GM23338 (cell line): ENCODE results near the gene QRFP. TPM values are rescaled to one million over a fixed set of nuclear protein-coding genes. Genes with fewer than 3 reads are reported as not detected.

Experiments used
- ATAC-seq: fragments of 200-7000 bp; cut with Tn5 transposase; 3 replicates; pipeline ENCODE4 v1.9.1; 2020
- DNase-seq: peaks from one replicate; pipeline ENCODE4 v3.0.0-alpha.2; 2015; ENCODE audit warnings: low spot score
- H2AFZ ChIP-seq: fragments of 200-600 bp; sonication (generic); 2 replicates; pipeline ENCODE4 v1.8.0; 2016; ENCODE audit warnings: antibody characterized with exemption, mild to moderate bottlenecking, moderate library complexity
- H3F3A ChIP-seq: fragments of 200-600 bp; sonication (generic); replicated peaks from 2 replicates; pipeline ENCODE4 v1.8.0; 2017; ENCODE audit warnings: antibody characterized with exemption, mixed run types, low read depth
- H3K27ac ChIP-seq: fragments of 200-600 bp; sonication (generic); 2 replicates; pipeline ENCODE4 v1.6.1; 2016; ENCODE audit warnings: low read depth
- H3K27me3 ChIP-seq: fragments of 200-600 bp; sonication (generic); 2 replicates; pipeline ENCODE4 v1.8.0; 2016; ENCODE audit warnings: mild to moderate bottlenecking, mixed run types, moderate library complexity; ENCODE audit not compliant: insufficient read depth
- H3K36me3 ChIP-seq: fragments of 200-600 bp; sonication (generic); 2 replicates; pipeline ENCODE4 v1.8.0; 2016; ENCODE audit warnings: mild to moderate bottlenecking; ENCODE audit not compliant: insufficient read depth
- H3K4me1 ChIP-seq: fragments of 200-600 bp; sonication (generic); 2 replicates; pipeline ENCODE4 v1.8.0; 2016; ENCODE audit warnings: mild to moderate bottlenecking, moderate library complexity; ENCODE audit not compliant: insufficient read depth
- H3K4me2 ChIP-seq: fragments of 200-600 bp; sonication (generic); 2 replicates; pipeline ENCODE4 v1.7.1; 2017; ENCODE audit warnings: mixed run types
- H3K4me3 ChIP-seq: fragments of 200-600 bp; sonication (generic); 2 replicates; pipeline ENCODE4 v1.6.1; 2016; ENCODE audit warnings: mixed run types
- H3K79me2 ChIP-seq: fragments of 200-600 bp; sonication (generic); replicated peaks from 2 replicates; pipeline ENCODE4 v1.8.0; 2017; ENCODE audit warnings: mild to moderate bottlenecking; ENCODE audit not compliant: insufficient read depth
- H3K9me2 ChIP-seq: fragments of 200-600 bp; sonication (generic); 2 replicates; pipeline ENCODE4 v1.8.0; 2017; ENCODE audit not compliant: insufficient read depth
- H4K20me1 ChIP-seq: fragments of 200-600 bp; sonication (generic); replicated peaks from 2 replicates; pipeline ENCODE4 v1.8.0; 2017; ENCODE audit warnings: mild to moderate bottlenecking; ENCODE audit not compliant: insufficient read depth
- H3K27ac Mint-ChIP-seq: 2 replicates; pipeline ENCODE4 v1.8.0; 2020; ENCODE audit warnings: inconsistent platforms, mild to moderate bottlenecking, moderate library complexity, mixed read lengths
- H3K27me3 Mint-ChIP-seq: 3 replicates; pipeline ENCODE4 v1.8.0; 2022; ENCODE audit warnings: low read depth, mild to moderate bottlenecking, moderate library complexity, mixed read lengths, inconsistent platforms; ENCODE audit not compliant: insufficient read depth, poor library complexity
- H3K36me3 Mint-ChIP-seq: 3 replicates; pipeline ENCODE4 v1.8.0; 2021; ENCODE audit warnings: low read depth, mild to moderate bottlenecking, inconsistent platforms, moderate library complexity, mixed read lengths
- H3K4me1 Mint-ChIP-seq: 3 replicates; pipeline ENCODE4 v1.8.0; 2020; ENCODE audit warnings: mild to moderate bottlenecking, inconsistent platforms, mixed read lengths
- H3K4me3 Mint-ChIP-seq: 3 replicates; pipeline ENCODE4 v1.8.0; 2021; ENCODE audit warnings: moderate library complexity, mild to moderate bottlenecking, inconsistent platforms, mixed read lengths
- H3K9me3 Mint-ChIP-seq: 3 replicates; pipeline ENCODE4 v1.8.0; 2020; ENCODE audit warnings: moderate library complexity, mild to moderate bottlenecking, inconsistent platforms, mixed read lengths
- CREB1 ChIP-seq: fragments of 250-450 bp; sonication (Bioruptor Pico); IDR thresholded peaks from 2 replicates; pipeline ENCODE4 v1.5.0; 2020; ENCODE audit warnings: low read depth, mild to moderate bottlenecking, moderate library complexity
- CTCF ChIP-seq, 2 experiments: fragments of 200-600 bp in 1 of 2; sonication (generic) in 1 of 2; conservative IDR thresholded peaks; 2 replicates each; pipeline versions ENCODE4 v1.5.1 to v1.6.1; 2016 to 2017; ENCODE audit warnings: antibody characterized with exemption in 2 of 2, low read depth in 2 of 2, mild to moderate bottlenecking in 2 of 2, moderate library complexity in 1 of 2
- ETS1 ChIP-seq: IDR thresholded peaks from 2 replicates; pipeline ENCODE4 v1.6.1; 2016; ENCODE audit warnings: antibody characterized with exemption
- EZH2 ChIP-seq: fragments of 200-600 bp; sonication (generic); IDR thresholded peaks from one replicate; pipeline ENCODE4 v1.8.0; 2017; ENCODE audit warnings: antibody characterized with exemption, mild to moderate bottlenecking, low read depth; ENCODE audit not compliant: unreplicated experiment
- EZH2phosphoT487 ChIP-seq: fragments of 200-600 bp; sonication (generic); IDR thresholded peaks from one replicate; pipeline ENCODE4 v1.8.1; 2018; ENCODE audit warnings: antibody characterized with exemption; ENCODE audit not compliant: unreplicated experiment
- JUNB ChIP-seq: IDR thresholded peaks from one replicate; pipeline ENCODE4 v1.6.1; 2016; ENCODE audit warnings: antibody characterized with exemption; ENCODE audit not compliant: unreplicated experiment
- NANOG ChIP-seq: IDR thresholded peaks from 2 replicates; pipeline ENCODE4 v1.6.1; 2016; ENCODE audit warnings: antibody characterized with exemption, borderline replicate concordance
- POLR2AphosphoS5 ChIP-seq: IDR thresholded peaks from 2 replicates; pipeline ENCODE4 v1.6.1; 2016; ENCODE audit warnings: antibody characterized with exemption, low read depth
- REST ChIP-seq: IDR thresholded peaks from one replicate; pipeline ENCODE4 v1.6.1; 2018; ENCODE audit warnings: antibody characterized with exemption; ENCODE audit not compliant: unreplicated experiment
- STAT1 ChIP-seq: IDR thresholded peaks from one replicate; pipeline ENCODE4 v1.6.1; 2016; ENCODE audit warnings: antibody characterized with exemption; ENCODE audit not compliant: unreplicated experiment
- ZNF114 ChIP-seq: fragments of 250-450 bp; sonication (Bioruptor Pico); IDR thresholded peaks from 2 replicates; pipeline ENCODE4 v1.5.0; 2020; ENCODE audit warnings: mild to moderate bottlenecking, moderate library complexity
- ZNF331 ChIP-seq: fragments of 250-450 bp; sonication (Bioruptor Pico); IDR thresholded peaks from 2 replicates; pipeline ENCODE4 v1.5.0; 2020; ENCODE audit warnings: low read depth, mild to moderate bottlenecking, moderate library complexity
- polyA plus RNA-seq: library from polyadenylated mRNA; unstranded; fragments of >200 nt; fragmentation: Nextera tagmentation; extraction: Ambion mirVana; gene quantifications from 2 replicates; pipeline ENCODE4 v1.2.1, GENCODE V29; 2016
- total RNA-seq: library from RNA; depleted of rRNA; stranded (reverse); fragments of >200 nt; shearing (Covaris generic); gene quantifications from 2 replicates; pipeline ENCODE4 v1.2.3, GENCODE V29; 2014

The QRFP gene
- total and polyA plus RNA-seq, 2 experiments from 2014 or later: not detected

- Histone ChIP-seq H3K4me2 (no peak overlapping the region), H3K9me2 (no peaks in the 10 kb centered on the region), H3K27ac (no peak overlapping the region), H3K4me1 (no peaks in the 10 kb centered on the region), H2AFZ (no peak overlapping the region), H3K4me3 (no peak overlapping the region), H3K79me2 (peaks cover 71% of the 10 kb centered on the region), H3K27me3 (no peaks in the 10 kb centered on the region), H4K20me1 (peaks cover 5% of the 10 kb centered on the region), H3K36me3 (peaks cover 5% of the 10 kb centered on the region; the same call in 1 of the 2 replicates), H3F3A (peaks cover 15% of the 10 kb centered on the region)
- Mint-ChIP-seq H3K27me3 (no peaks in the 10 kb centered on the region), H3K27ac (no peak overlapping the region), H3K36me3 (peaks cover 26% of the 10 kb centered on the region; the same call in 2 of the 3 replicates), H3K4me1 (peaks cover 9% of the 10 kb centered on the region), H3K4me3 (no peak overlapping the region), H3K9me3 (no peaks in the 10 kb centered on the region)
- DNase-seq: no peak
- TF ChIP-seq CREB1 (CRISPR knock-in tag) (no peak), EZH2 (no peak), ZNF331 (no peak), ZNF114 (CRISPR knock-in tag) (no peak), EZH2phosphoT487 (no peak), JUNB (no peak), POLR2AphosphoS5 (no peak), ETS1 (no peak), STAT1 (no peak), CTCF (conservative IDR thresholded peaks at IDR 0.05; ENCODE audit: low read depth in 2 of 2) (no peak)
- no peak for ATAC-seq
Measured at GRCh38 chr9:130864541-130864940, 32.1 kb downstream of the QRFP start.

GRCh38 chr9:130862747-130863146, 33.9 kb downstream of the QRFP start:
- Mint-ChIP-seq H3K27ac (peak overlapping the region; percentile 1; the same call in 1 of the 2 replicates), H3K27me3 (peaks cover 1% of the 10 kb centered on the region), H3K4me1 (peaks cover 18% of the 10 kb centered on the region), H3K4me3 (no peak overlapping the region), H3K36me3 (peaks cover 19% of the 10 kb centered on the region; the same call in 2 of the 3 replicates), H3K9me3 (no peaks in the 10 kb centered on the region)
- Histone ChIP-seq H4K20me1 (peaks cover 21% of the 10 kb centered on the region), H3K9me2 (no peaks in the 10 kb centered on the region), H3K4me1 (no peaks in the 10 kb centered on the region), H3K4me2 (no peak overlapping the region), H3K4me3 (no peak overlapping the region), H2AFZ (no peak overlapping the region), H3K27ac (peak overlapping the region; percentile 29; the same call in 1 of the 2 replicates), H3K79me2 (peaks cover 67% of the 10 kb centered on the region), H3F3A (peaks cover 15% of the 10 kb centered on the region), H3K27me3 (no peaks in the 10 kb centered on the region), H3K36me3 (peaks cover 7% of the 10 kb centered on the region; the same call in 1 of the 2 replicates)
- ATAC-seq: no peak
- DNase-seq: no peak
- no peak for TF ChIP-seq ETS1
- TF ChIP-seq JUNB: no peak
- no peak for TF ChIP-seq POLR2AphosphoS5
- TF ChIP-seq EZH2phosphoT487: no peak
- TF ChIP-seq NANOG: no peak
- no peak for TF ChIP-seq CREB1 (CRISPR knock-in tag)
- no peak for TF ChIP-seq ZNF331
- no peak for TF ChIP-seq REST
- TF ChIP-seq STAT1: no peak
- TF ChIP-seq EZH2: no peak
